GM21717 (cell line): Measurements from ENCODE around the gene CDRT4.
"Not testable (repeated sequence)": the region's sequence is repeated elsewhere in the genome, so short reads cannot be mapped to it uniquely, and the experiment has no call there.

Experiments used
- ATAC-seq: cut with Tn5 transposase; IDR thresholded peaks from one replicate; pipeline ENCODE4 v1.9.1; 2021; ENCODE audit warnings: mild to moderate bottlenecking, moderate library complexity; ENCODE audit not compliant: unreplicated experiment

The CDRT4 gene

DNA sequence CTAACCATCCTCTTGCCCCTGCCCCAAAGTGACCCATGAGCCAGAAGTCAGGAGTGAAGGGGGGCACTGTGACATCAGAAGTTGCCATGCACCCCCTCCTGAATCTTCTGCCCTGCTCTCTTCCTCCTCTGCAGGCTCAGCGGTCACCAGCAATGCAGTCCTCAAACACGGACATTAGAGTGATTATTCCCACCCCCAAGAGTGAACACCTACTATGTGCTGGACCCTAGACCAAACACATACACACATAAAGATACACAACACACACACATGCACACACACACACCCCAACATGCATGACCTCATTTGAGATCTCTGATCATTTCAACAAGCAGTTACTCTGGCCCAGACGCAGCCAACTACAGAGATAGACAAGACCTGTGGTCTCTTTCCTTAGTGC is at the start of gene CDRT4:
CDRT4 (minus strand) TSS at position 30 of the 400 bp plus-strand sequence. CDS start 27,383 bp downstream, outside the sequence.
- no peak for ATAC-seq

DNA sequence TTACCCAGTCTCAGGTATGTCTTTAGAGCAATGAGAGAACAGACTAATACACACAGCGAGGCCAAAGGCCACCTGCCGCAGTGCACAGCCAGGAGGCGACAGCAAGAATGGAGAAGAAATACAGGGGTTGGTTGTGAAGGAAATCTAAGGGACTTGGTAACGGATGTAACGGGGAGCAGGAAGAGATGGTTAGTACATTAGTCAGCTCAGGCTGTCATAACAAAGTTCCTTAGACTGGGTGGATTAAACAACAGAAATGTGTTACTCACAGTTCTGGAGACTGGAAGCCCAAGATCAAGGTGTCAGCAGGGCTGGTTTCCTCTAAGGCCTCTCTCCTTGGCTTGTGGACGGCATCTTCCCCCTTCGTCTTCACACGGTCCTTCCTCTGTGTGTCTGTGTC is 48.7 kb upstream of the CDRT4 start:
- no peak for ATAC-seq

DNA sequence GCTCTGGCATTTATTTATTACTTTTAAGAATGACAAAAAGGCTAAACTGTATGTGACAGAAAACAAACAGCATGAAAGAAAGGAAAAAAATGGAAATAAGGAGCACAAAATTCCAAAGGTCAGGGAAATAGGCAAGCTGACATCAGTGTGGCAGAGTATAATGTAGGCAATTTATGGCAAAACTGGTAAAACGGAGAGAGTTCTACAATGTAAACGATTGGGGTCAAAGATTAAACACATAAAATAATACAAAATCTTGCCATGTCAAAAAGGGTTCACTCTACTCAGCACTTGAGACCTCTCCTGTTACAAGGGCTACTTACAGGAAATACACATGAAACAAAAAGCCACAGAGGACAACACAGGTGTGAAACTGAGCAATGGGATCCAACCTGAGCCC is 47.0 kb upstream of the CDRT4 start:
- no peak for ATAC-seq

DNA sequence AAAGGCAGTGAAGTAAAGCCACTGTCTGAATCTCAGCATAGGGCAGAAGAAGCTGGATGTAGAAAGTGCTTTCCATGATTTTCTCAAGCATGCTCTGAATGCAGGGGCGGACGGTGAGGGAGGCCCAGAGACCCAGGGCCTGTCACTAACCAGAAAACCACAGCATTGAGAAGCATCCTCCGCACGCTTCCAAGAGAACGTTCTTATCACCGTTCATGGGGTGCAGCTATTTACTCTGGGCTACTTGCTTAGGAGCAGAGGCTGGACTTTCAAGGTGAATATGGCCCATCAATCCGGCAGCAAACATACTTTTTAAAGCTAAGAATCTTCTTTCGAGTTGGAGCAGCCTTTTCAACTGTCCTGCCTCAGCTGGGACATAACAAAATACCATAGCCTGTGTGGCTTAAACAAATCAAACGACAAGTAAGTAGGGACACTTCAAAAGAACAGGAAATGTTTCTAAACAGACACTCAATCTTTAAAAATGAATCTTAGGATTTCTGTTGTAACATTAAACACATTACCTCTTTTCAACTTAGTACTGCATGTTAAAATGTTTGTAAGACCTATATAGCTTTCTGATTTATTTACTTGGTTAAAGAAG is 46.5 kb upstream of the CDRT4 start:
- no peak for ATAC-seq

DNA sequence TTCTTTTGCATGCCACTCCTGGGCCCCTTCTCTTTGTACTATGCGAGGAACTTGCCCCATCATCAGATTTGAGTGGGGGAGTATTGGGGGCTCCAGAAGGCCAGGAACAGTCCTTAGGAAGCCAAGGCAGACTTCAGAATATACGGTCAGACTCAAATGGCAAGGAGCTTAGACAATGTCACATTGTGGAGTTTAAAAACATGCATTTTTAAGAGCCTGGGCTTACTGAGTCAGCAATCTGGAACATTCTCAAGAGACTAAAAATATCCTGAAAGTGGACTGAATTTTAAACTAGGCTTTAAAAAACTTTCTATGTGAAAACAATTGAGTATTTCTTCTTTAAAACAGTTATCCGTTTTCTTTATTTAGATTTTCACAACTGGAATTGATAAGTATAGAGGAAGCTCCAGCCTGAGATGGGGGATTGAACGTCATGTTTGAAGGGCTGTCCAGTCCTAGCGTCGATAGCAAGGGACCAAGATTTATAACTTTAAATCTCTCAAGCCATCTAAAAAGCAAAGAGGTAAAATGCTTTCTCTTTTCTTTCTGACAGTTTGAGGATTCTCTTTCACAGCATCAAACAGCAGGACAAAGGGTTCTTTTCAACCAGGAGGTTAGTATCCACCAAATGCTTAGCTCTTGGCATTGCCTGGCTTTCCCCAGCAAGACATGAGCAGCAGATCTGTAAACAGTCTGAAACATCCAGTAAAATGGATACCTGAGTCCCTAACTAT is 45.8 kb upstream of the CDRT4 start:
- no peak for ATAC-seq

DNA sequence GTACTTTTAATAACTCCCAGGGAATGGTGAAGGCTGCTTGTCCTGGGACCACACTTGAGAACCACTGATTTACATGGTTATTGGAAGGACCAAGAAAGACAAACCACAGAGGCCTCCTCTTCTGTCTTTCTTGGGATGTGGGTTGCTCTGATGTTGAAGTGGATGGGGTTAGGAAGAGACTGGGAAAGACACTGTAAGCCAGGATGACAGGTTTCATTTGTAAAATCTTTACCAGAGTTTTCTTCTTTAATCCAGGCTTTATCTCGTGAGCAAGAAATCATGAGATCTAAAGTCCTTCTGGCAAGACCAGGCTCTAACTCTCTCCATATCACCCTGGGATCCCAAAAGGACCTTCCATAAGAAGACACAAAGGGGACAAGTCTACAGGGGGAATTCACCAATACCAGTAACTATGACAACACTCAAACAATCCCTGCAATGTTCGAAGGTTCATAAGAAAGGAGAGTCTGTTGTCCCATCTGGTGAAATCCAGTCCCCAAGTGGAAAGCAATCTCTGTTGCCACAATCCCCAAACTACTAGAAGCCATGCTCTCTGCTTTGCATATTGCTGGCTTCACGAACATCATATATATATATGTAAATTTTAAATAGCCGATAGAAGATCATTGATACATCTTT is 44.8 kb upstream of the CDRT4 start:
- ATAC-seq = no peak

DNA sequence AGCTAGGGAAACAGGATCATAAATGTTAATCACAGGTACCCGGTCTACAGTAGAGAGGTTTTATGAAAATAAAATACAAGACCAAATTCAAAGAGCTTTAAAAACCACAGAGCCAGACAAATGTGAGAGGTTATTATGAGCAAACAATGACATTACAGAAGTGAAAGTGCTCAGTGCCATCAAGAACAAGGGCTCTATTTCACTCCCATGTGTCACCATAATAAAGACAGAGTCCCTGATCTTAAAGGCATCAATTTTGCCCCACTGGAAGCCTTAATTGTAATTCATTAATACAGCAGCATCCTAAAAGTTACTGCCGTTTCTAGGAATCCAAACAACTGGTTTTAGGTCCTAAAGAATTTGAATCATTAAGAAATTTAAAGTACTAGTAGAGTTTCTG is 43.7 kb upstream of the CDRT4 start:
- no peak for ATAC-seq

DNA sequence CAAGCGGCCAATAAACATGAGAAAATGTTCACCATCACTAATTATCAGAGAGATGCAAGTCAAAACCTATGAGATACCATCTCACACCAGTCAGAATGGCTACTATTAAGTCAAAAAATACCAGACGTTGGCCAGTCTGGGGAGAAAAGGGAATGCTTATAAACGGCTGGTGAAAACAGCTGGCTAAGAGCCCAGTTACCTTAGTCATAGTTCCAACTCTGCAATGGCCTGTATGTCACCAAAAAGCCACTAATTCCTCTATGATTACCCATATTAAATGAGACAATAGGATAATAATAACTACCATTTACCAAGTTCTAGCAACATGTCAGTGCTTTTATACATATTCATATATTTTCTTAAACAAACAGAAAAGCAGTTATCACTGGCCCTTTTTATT is 42.9 kb upstream of the CDRT4 start:
- ATAC-seq = no peak

DNA sequence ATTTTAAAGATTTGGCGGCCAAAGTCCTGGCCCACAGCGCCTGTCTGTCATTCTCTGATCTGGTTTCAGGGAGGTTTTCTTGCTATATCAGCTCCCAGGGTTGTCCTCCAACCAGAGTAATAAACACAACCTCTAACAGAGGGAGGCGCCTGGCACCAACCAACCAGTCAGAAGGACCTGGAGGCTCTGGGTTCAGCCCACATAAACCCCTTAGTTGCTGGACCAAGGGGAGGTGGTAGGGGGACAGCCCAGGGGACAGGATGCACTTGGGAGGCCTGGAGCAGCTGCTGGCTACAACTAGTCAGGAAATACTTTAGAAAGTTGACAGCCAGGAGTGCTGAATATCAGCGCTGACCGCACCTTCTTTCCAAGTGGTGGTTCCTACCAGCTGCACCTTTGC is 41.7 kb upstream of the CDRT4 start:
- no peak for ATAC-seq

DNA sequence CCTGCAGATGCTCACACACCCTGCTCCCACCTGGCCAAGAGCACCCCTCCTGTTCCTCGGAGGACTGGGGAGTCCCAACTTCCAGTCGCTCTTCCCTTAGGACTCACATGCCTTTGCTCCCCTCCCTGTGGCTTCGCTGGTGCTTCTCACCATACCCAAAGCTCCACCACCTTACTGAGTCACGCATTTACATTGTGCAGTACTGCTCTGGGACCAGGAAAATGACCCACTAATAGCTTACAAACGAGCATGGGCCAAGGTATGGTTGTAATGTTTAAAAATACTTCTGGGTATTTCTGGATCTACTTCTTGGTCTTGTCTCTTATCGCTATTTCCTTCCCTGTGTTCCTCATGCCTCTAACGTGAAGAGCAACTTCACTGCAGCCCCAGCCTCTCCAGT is 41.0 kb upstream of the CDRT4 start:
- ATAC-seq = no peak

DNA sequence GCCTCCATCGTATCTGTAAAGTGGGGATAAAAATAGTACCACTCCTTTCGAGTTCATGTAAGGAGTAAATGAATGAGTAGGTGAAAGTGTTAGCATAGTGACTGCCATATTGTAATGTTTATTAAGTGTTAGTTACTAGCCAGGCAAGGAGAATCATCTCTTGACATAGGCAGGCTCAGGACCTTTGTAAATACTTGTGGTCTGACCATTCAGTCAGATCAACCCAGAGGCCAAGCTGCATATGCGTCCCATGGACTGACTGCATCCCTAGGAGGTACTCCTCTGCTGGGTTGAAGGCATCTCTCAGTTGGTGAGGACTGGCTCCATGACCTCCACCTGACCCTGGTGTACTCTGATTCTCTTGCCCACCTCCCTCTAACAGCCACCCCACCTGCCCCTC is 40.5 kb upstream of the CDRT4 start:
- ATAC-seq = no peak

DNA sequence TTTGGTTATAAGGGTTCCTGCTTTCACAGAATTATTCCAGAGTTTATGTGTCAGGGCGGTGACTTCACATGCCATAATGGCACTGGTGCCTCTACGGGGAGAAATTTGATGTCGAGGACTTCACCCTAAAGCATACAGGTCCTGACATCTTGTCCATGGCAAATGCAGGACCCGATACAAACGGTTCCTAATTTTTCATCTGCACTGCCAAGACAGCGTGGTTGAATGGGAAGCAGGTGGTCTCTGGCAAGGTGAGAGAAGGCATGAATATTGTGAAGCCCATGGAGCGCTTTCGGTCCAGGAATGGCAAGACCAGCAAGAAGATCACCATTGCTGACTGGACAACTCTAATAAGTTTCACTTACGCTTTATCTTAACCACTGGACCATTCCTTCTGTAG is 39.6 kb upstream of the CDRT4 start:
- no peak for ATAC-seq

DNA sequence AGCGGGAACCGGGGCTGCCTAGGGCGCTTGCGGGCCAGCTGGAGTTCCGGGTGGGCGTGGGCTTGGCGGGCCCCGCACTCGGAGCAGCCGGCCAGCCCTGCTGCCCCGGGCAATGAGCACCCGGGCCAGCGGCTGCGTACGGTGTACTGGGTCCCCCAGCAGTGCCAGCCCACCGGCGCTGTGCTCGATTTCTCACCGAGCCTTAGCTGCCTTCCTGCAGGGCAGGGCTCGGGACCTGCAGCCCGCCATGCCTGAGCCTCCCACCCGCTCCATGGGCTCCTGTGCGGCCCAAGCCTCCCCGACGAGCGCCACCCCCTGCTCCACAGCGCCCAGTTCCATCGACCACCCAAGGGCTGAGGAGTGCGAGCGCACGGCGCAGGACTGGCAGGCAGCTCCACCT is 38.3 kb upstream of the CDRT4 start:
- not testable (repeated sequence) for ATAC-seq

DNA sequence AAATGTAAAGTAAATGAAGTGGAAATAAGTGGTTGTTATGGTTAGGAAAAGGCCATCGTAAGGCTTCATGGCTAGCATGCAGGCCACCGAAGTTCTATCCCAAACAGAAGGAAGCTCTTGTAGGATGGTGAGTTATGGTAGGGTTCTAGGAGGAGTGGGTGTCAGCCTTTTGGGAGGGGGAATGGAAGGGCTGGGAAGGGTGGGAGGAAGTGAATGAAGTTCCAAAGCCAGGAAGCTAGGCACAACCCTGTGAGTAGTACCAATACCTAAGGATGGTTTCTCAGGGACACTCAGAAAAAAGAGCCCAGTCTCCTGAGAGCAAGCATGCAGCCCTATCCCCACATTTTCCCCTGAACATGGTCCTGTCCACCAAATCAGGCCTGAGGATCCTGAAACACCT is 36.3 kb upstream of the CDRT4 start:
- no peak for ATAC-seq

DNA sequence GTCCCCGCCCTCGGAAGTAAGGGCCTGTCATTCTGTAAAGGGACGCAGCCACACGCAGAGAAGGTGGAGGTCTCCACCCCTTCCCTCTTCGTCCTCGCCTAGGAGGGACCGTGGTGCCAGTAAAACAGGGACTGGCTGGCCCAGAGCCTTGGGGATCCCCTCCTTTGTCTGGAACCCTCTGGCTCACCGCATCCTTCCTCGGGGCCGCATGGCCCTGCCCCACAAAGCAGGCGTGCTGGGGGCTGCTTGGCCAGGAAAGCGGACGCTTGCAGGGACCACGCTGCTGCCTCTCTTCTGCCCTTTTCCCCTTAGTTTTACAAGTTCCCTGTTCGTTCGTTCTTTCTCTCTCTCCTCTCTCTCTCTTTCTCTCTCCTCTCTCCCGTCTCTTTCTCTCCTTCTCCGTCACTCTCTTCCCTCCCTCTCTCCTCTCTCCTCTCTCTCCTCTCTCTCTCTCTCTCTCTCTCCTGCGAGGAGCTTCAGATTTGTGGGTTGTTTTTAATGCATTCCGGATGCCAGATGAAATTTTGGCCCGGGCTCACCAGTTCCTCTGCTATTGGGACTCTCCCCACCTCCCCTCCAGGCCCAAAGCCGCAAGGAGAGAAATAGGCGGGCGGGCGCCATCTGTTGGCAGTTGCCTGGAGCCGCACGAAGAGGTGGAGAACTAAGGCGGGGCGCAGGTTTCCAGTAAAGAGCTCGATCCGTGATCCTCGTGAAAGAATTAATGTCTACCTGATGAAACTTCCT is 35.1 kb upstream of the CDRT4 start:
- ATAC-seq = peak; percentile 79

DNA sequence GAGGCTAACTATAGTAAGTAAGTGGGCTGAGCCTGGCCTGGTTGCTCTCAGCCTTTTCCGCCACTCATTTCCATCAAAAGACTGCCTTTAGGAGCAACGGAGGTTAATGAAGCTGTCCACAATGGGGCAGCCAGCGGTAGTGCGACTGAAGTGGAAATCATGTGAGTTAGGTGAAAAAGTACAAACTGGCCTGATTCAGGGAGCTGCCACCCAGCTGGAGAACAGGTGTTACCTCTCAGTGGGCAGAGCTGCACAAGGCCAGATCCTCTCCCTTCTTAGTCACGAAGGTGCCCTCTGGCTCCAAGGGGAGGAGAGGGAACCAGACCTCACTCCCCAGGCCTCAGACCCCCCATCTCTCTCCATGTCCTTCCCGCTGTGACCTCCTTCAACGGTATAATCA is 34.4 kb upstream of the CDRT4 start:
- no peak for ATAC-seq

DNA sequence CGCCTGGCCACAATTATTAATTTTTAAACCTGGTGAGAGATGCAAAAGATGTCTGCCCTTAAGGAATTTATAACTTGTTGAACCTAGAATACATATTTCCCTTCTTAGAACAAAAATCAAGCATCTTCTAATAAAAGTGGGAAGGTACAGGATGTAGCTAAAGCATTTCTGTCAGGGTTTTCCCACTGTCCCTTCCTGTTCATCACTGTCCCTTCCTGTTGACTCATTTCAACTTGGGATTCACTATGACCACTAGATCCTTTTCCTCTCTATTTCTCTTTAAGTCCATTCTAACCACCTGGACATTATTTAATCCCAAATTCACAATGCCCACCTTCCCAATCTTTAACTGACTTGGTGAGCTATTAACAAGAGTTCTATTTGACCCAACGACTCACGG is 33.9 kb upstream of the CDRT4 start:
- ATAC-seq = no peak

DNA sequence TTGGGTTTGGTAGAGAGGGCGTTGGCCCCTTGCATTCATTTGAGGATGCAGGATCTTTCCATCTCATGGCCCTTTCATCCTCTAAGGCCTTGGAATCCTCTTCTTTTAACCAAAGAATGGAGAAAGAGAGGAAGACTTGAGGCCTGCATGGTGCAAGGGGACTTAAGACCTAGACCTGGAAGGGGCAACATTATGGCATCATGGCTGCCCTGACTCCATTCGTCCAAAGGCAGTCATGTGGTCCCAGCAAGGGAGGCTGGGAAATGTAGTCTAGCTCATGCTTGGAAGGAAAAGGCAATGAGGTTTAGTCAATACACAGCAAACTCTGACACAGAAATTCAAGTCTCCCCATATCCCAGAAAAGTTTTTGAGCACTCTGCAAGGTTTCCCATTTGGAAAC is 30.7 kb upstream of the CDRT4 start:
- no peak for ATAC-seq

DNA sequence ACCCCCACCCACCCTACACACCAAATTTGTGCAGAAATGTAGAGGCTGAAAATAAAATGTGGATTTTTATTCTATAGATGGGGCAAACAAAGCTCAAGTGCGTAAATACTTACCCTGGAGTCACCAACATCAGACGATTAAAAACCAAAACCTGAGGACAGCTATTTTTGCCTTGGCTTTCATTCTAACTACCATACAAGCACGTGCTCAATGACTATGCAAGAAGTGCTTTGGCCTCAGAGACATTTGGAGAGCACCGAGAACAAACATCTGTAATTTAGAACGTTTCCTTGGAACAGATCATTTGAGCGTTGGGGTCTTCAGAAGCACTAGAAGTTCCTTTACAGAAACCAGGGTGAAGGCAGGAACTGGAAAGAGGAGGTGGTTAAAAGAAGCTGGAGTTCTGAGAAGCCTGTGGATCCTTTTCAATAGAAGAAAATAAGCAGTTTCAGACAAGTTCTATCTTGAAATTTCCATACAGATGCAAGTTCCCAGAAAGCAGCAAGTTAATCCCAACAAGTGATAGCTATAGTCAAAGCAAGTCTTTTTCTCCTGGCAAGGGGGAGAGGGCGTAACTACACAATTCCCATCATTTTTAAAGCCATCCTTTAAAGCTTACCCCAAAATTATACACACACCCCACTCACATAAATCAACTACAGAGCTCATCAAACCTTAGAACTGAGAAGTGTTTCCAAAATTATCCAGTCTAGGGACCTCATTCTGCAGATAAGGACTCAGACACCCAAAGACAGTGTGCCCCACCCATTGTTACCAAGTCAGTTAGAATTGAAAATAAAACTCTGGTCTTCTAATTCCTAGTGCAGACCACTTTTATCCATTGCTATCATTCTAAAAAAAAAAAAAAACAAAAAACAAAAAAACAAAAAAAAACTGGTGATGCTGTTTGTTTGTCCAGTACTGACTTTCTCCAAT is 29.6 kb upstream of the CDRT4 start:
- ATAC-seq = no peak

DNA sequence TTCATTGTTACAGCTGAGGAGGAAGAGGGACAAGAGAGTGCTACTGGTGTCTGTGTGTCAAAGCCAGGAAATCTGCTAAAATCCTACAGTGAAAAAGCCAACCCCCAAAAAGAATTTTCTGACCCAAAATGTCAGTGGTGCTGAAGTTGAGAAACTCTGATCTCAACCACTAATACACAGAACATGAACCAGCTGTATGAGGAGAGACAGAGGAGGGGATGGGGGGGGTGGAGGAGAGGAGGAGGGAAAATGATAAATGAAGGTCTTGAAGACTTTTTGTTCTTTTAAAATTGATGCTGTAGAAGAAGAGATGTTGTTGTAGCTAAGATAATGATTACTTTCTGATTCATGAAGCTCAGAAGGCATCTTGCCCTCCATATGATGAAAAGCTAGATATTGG is 27.4 kb upstream of the CDRT4 start:
- ATAC-seq = no peak

DNA sequence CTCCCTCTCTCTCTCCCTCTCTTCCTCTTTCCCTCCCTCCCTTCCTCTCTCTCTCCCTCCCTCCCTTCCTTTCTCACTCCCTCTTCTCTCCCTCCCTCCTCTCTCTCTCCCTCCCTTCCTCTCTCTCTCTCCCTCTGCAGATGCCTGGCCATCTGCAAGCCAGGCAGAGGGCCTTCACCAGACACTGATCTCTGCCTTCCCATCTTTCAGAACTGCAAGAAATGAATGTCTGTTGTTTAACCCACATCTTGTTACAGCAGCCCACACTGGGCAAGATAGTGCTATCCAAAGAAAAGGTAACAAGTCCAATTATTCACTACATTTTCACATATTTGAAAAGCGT is 26.2 kb upstream of the CDRT4 start:
- no peak for ATAC-seq
